CD1c-positive myeloid dendritic cell (primary cell): ENCODE data around the gene HEBP1.

Experiments used
- DNase-seq: peaks from one replicate; pipeline ENCODE4 v3.0.0-alpha.2; 2016; ENCODE audit errors: extremely low spot score

The HEBP1 gene

GRCh38 chr12:12990700-12991468 is 9.2 kb downstream of the HEBP1 start:
- DNase-seq = no peak

- DNase-seq = no peak
These were observed 12.6 kb downstream of the HEBP1 start for GRCh38 chr12:12987421-12987820.

GRCh38 chr12:12986775-12987331 is 13.2 kb downstream of the HEBP1 start:
- no peak for DNase-seq

GRCh38 chr12:12985817-12986408 is 14.2 kb downstream of the HEBP1 start:
- DNase-seq = peak; percentile 41

DNA sequence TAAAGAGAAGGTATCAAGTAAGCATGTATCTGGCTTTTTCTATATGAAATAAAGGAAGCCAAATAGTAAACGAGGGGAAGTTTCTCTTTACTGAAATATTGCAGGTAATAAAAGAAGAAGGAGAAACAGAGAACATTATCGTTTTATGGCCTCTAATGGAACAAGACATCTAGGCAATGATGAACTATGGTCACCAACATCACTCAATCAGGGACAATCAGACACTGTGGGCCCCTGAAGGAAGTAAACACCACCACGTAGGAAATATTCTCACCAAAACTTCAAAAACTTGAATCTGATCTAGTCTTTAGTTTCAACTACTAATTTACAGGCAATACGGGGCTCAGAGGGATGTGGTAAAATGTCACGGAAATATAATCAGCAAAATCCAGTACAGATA is 15.9 kb downstream of the HEBP1 start:
- no peak for DNase-seq

- DNase-seq = no peak
These were observed 16.5 kb downstream of the HEBP1 start for GRCh38 chr12:12983420-12984035.

- no peak for DNase-seq
These were observed 17.7 kb downstream of the HEBP1 start for GRCh38 chr12:12982331-12982730.

DNA sequence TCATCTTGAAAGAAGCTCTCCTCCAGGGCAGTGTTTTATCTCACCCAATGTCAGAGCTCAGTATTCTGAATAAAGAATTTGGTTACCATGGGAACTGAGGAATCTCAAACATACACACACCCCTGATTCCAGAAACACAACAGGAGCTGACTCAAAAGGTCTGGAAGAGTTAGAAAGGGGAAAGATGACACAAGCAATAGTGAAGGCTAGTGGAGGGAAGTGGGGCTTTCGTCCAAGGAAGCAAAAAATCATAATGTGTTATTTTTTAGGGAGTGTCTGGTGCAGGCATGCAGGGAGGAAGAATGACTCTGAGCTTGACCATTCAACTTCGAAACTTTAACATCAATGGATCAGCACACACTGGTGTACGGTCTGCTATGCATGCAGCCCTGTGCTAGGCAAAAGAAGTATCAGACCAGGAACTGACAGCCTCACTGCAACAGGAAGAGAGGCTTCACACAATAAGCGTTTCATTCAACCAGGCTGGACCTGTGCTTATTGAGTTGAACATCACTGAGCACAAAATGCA is 20.3 kb downstream of the HEBP1 start:
- DNase-seq = no peak

- no peak for DNase-seq
These were observed 20.9 kb downstream of the HEBP1 start for GRCh38 chr12:12979126-12979525.

DNA sequence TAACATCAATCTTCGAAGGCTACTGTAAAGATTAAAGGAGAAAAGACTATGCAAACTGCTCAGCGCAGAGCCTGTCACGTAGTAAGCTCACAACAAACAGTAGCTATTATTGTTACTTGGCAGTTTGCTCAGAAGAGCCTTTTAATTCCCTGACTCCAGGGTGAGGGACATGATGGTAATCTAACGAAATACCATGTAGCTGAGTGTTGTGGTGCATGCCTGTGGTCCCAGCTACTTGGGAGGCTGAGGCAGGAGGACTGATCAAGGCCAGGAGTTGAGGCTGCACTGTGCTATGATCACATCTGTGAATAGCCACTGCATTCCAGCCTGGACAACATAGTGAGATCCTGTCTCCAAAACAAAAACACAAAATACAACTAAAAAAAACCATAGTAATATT is 22.8 kb downstream of the HEBP1 start:
- no peak for DNase-seq

GRCh38 chr12:12976366-12976765 is 23.7 kb downstream of the HEBP1 start:
- DNase-seq = no peak

DNA sequence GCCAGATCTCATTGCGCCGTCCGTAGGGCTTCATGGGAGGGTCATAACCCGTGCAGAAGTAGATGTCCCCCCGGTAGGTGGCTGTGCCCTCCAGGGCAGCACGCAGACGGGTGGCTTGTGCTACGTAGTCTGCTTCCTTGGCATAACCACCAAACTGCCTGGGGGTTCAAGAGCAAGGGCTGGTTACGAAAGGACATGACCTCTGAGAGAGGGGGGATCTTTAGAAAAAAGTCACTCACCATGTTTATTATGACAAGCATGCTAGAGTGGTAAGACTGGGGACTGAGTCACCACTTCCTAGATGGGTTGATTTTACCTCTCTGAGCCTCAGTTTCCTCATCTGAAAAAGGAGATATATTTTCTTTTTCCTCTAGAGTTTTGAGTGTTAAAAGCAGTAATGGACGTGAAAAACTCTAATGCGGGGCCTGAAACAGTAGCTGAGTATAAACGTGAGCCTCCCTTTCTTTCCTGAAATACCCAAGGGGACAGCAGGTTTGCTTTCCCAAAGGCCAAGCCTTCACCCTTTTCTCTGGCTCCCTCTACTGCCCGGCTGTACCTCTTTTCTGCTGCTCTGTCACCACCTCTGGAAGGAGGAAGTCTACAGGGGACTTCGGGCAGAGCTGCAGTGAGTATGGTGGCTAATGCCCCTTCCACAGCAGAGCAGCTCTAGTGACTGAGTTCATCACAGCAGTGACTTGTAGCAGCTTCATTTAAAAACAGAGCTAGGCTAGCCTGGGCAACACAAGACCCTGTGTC is 24.6 kb downstream of the HEBP1 start:
- peak; percentile 10 for DNase-seq

DNA sequence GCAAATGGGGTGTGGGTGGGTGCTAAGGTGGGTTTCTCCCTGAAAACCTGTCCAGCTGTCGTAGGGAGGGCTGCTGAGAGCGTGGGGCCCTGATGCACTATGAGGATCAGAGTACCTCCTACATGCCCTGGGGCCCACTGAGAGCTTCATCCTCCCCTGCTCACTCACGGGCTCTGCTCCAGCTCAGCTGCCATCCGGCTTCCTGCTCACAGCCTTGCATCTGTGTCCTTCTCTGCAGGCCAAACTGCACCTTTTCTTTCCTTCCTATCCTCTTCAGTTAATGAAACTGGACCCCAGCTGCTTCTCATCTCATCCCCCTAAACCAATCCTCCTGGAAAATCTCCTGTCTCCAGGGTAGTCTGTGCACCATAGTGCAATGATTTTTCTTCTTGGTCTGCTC is 25.9 kb downstream of the HEBP1 start:
- no peak for DNase-seq

DNA sequence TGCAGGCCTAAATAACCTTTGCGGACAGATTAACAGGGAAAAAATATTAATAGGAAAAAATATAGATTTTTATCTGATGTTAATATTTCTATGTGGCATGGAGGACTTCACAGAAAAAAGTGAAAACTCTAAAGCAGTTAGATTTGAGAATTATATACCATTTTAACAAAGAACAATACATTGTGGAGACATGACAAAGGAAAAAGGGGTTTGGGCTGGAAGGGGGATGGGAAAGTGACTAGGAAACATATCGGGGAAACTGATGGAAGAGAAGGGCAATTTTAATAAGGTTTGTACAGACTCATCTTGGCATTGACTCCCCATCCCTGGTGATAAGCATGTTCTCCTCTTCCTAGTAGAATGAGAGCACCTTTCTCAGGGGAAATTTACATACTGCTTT is 27.0 kb downstream of the HEBP1 start:
- no peak for DNase-seq

GRCh38 chr12:12965836-12966235 is 34.2 kb downstream of the HEBP1 start:
- DNase-seq = no peak

DNA sequence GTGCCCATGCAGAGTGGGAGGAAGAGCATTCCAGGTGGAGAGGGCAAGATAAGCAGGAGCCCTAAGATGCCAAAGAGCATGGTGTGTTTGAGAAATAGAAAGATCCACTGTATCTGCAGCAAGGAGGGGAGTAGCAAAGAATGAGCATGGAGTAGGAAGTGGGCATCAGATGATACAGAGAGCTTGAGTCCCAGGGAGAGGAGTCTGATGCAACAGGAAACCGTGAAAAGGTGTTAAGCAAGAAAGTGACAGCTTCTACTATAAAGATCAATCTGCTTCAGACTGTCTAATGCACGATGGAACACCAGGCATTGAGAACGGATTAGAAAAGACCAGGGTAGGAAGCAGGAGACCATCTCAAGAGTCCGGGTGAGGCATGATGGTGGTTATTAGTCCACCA is 35.8 kb downstream of the HEBP1 start:
- DNase-seq = no peak

- no peak for DNase-seq
These were observed 39.3 kb downstream of the HEBP1 start for GRCh38 chr12:12960639-12961209.

DNA sequence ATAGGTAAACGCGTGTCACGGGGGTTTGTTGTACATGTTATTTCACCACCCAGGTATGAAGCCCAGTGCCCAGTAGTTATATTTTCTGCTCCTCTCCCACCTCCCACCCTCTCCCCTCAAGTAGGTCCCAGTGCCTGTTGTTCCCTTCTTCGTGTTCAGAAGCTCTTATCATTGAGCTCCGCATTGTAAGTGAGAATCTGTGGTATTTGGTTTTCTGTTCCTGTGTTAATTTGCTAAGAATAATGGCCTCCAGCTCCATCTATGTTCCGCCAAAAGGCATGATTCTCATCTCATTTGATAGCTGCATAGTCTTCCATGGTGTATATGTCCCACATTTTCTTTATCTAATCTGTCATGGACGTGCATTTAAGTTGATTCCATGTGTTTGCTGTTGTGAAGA is 41.2 kb downstream of the HEBP1 start:
- DNase-seq = no peak

DNA sequence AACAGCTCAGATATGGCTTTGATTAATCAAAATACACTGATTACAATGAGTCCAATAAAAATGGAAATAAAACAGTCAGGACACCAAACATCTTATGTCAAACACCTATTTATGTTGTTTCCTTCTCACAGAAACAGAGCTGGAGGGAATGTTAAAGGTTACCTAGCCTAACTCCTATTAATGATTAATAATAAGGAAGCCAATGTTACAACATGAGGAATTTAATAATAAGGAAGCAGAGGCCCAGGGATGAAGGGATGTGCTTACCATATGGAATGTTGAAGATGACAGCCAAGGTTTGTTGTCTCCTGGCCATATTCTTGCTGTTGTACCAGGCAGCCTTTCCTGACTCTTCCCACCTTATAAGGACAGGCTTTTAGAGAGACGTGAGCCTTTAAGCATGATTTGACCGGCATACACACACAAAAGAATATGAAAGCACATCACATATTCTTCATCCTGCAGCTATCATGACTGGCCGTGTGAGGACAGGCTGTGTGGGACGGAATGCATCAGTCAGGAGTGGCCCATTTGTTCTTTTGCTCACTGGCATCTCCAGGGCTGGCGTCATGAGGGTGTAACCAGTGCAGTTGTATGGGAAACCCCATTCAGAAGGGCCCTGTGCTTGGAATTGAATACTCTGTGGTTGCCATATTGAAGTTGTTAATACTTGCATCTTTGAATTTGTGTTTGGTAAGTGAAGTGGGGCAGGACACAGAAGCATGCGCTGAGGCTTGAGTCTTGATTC is 45.0 kb downstream of the HEBP1 start:
- no peak for DNase-seq

DNA sequence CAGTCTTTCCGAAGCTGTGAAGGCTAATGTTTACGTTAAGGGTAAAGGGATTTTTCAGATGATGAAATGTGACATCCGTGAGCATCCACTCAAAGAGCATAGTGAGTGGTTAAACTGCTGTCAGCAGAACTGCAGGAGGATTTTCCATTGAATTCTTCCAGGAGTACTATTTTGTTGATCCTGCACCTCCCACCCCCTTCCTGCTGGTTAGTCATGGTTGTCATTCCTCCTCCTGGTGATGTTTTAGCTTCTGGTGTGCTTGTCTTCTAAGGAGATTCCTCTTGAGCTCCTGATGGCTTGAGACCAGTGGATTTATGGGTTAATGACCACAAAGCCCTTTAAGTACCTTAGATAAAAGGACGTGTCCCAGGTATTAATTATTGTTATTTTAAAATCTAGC is 45.7 kb downstream of the HEBP1 start:
- no peak for DNase-seq

DNA sequence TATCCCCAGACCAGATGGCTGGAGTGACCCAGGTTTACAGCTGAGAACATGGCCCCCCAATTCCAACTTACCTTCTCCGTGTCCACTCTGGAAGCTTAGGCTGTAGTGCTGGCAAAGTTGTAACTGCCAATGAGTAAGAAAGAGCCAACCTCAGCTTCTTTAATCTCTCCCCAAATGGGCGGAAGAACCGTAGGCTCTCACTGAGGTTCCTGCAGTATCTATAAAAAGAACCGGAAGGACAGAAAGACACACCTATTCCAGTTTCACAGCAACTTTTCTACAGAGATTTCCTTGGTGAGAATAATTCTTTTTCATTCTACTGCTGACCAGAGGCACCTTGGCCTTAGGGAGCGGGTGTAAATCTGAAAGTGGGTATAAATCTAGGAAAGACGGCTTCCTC is 48.0 kb downstream of the HEBP1 start, which contains the start of gene GPRC5D:
TSS of gene GPRC5D (minus strand) at position 135 of the 400 bp plus-strand sequence. CDS start 1,786 bp downstream, outside the sequence.
- no peak for DNase-seq
